Coronary artery (tissue), 2 donors: ENCODE measurements around the gene CBX1.

ENCODE experiments used
- DNase-seq: peaks from one replicate; pipeline ENCODE4 v3.0.0-alpha.2; 2017; ENCODE audit warnings: low spot score
- H3K27ac ChIP-seq, 2 donors: fragments of 200-600 bp; sonication (generic); one replicate each; pipeline ENCODE4 v1.5.1; 2016 to 2019
- H3K4me3 ChIP-seq: fragments of 200-600 bp; sonication (generic); 2 replicates; pipeline ENCODE4 v1.5.1; 2016; ENCODE audit warnings: mild to moderate bottlenecking, moderate library complexity
- TF ChIP-seq, protein P1 (sequence below): fragments of 200-600 bp; sonication (generic); IDR thresholded peaks from one replicate; pipeline ENCODE4 v1.5.1; 2019; ENCODE audit warnings: antibody characterized with exemption

The CBX1 gene

DNA sequence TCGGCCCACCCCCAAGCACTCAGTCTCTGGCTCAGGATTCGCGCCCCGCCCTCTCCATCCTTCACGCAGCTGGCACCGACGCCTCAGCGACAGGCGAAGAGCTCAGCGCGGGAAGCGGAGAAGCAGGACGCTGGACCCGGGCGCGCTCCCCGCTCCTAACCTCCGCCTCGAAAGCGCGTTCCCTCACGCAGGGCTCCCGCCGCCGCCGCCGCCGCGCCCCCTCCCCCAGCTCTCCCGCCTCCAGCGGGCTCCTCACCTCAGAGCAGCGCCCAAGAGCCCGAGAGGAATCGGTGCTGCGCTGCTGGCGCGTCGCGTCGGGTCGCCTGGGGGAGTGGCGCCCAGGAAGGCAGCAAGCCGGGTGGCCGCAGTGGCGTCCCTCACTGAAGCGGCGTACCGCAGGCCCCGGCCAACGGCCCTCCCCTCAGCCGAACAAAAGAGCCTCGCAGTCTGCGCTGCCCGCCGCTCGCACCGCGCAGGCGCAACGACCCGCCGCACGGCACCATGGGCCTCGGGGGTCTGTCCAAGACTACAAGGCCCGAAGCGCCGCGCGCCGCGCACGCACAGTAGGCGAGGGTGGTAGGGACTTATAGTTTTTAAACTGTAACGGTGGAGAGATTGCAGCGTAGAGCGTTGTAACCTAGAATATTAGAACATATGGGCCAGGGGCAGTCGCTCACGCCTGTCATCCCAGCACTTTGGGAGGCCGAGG, at the start of gene CBX1:
Gene CBX1, minus strand, starts transcription at position 467 of the 709 bp plus-strand sequence. CDS start 24,474 bp downstream, outside the sequence.
- TF ChIP-seq, protein P1, sequence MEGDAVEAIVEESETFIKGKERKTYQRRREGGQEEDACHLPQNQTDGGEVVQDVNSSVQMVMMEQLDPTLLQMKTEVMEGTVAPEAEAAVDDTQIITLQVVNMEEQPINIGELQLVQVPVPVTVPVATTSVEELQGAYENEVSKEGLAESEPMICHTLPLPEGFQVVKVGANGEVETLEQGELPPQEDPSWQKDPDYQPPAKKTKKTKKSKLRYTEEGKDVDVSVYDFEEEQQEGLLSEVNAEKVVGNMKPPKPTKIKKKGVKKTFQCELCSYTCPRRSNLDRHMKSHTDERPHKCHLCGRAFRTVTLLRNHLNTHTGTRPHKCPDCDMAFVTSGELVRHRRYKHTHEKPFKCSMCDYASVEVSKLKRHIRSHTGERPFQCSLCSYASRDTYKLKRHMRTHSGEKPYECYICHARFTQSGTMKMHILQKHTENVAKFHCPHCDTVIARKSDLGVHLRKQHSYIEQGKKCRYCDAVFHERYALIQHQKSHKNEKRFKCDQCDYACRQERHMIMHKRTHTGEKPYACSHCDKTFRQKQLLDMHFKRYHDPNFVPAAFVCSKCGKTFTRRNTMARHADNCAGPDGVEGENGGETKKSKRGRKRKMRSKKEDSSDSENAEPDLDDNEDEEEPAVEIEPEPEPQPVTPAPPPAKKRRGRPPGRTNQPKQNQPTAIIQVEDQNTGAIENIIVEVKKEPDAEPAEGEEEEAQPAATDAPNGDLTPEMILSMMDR = no peak
- Histone ChIP-seq H3K4me3 (peak within 1 kb of the TSS; percentile 87), H3K27ac (peak within 1 kb of the TSS; percentile 65 to 95)
- DNase-seq = peak; percentile 93

GRCh38 chr17:48150597-48151001, 49.3 kb upstream of the CBX1 start:
- Histone ChIP-seq H3K4me3 (no peak overlapping the region), H3K27ac (no peak overlapping the region)
- no peak for DNase-seq
- TF ChIP-seq, protein P1 = no peak

GRCh38 chr17:48149787-48150463, 48.6 kb upstream of the CBX1 start:
- H3K4me3 ChIP-seq = no peak overlapping the region
- no peak for DNase-seq
- no peak overlapping the region for H3K27ac ChIP-seq
- TF ChIP-seq, protein P1 = no peak

DNA sequence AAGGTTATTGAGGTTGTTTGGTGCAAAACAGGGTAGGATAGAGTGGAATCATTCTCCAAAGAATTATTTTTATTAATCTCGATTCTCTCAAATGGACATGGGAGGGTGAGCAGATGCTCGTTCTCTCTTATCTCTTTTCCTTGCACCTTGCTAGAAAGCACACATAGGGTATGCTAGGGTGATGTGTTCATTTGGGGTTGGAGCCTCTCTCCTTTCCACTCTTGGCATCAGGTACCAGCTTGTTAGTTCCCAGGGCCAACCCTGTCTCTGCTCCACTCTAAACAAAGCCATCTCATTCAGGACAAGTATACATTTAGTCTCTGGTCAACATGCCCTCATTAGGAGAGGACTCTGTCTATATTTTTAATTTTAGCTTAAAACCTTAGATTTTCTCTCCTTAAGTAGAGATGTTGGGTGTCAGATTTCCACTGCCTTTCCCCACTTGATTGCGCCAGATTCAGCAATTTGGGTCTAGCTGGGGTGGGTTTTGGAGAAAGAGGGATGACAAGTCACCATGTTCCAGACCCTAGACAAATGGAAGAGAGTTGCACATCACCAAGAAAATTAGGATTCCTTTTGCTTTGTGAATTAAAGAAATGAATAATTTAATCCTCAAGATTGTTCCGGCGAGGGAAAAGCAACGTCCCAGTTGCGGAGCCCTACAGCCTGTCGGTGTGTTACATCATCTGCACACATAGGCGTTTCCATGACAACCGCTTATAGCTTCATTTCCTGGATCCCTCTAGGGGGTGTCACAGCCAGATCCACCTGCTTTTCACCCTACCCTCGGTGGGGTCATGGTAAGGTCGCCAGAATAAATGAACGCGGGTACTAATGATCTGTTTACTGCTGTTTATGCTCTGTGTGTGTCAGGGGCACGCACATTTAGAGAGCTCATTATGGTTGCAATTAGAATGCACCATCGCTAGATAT, 47.8 kb upstream of the CBX1 start:
- H3K4me3 ChIP-seq = no peak overlapping the region
- TF ChIP-seq, protein P1 = no peak
- H3K27ac ChIP-seq = no peak overlapping the region
- DNase-seq = no peak

- TF ChIP-seq, protein P1 = no peak
- no peak for DNase-seq
- Histone ChIP-seq H3K4me3 (no peak overlapping the region), H3K27ac (no peak overlapping the region)
Observed at GRCh38 chr17:48148029-48148770, 46.9 kb upstream of the CBX1 start.

DNA sequence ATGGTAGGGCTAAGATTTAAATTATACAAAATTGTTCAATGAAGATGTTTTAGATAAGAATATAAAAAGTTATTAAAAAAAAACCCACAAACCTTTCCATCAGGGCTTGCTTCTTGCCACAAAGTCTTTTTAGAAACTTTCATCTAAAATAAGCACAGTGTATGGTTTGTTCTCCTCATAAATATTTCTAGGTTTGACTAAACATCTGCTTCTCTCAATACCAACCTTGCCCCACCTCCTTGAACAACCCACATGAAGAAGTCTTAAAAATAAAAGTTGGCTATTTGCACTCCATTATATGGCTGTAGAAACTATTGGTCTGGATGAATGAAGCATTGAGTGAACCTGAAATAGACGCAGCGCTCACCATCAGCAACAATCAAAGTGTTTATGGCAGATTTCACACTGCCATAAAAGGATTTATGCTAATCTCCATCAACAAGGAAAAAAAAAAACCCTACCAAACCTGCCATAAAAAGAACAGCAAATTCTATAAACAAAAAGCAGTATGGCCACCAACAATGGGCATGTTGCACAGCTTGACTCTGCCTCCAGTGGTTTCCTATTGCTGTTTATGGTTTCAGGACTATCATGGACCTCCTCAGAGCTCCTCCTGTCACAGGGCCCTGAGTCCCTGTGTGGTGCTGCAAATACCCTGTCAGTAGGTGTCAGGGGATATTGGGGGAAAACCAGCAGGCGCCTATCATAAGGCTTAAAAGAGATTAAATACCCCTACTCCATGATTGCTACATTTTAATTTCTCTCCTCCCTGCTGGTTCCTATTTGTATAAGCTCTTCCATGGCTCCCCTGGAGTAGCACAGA, 43.9 kb upstream of the CBX1 start:
- no peak for DNase-seq
- Histone ChIP-seq H3K27ac (no peak overlapping the region), H3K4me3 (no peak overlapping the region)
- TF ChIP-seq, protein P1 = no peak
